Fibroblast of the aortic adventitia (primary cell): ENCODE results near the gene GPAT2. TPM values are rescaled to one million over a fixed set of nuclear protein-coding genes. Genes with fewer than 3 reads are reported as not detected.
A peak's percentile ranks its signal among the peaks of the same experiment; 100 is the strongest.
"Not testable (repeated sequence)": the region's sequence is repeated elsewhere in the genome, so short reads cannot be mapped to it uniquely, and the experiment has no call there.

Experiments
- DNase-seq: peaks from one replicate; pipeline ENCODE4 v3.0.0-alpha.2; 2010; ENCODE audit warnings: low read depth
- H3K4me3 ChIP-seq: 2 replicates; pipeline ENCODE4 v1.5.1; 2011; ENCODE audit warnings: low read depth, mild to moderate bottlenecking, control low read depth, low read length, moderate library complexity
- total RNA-seq: library from RNA; depleted of rRNA; stranded (reverse); fragments of >200 nt; gene quantifications from 2 replicates; pipeline ENCODE4 v1.2.3, GENCODE V29; 2012; ENCODE audit warnings: low replicate concordance
- TF ChIP-seq, protein P1 (sequence below): IDR thresholded peaks from 2 replicates; pipeline ENCODE4 v1.5.1; 2011; ENCODE audit warnings: mild to moderate bottlenecking, low read length, control low read depth, inconsistent platforms; ENCODE audit not compliant: insufficient read depth

The GPAT2 gene
- total RNA-seq, 1 donor, result 10.2 TPM

DNA sequence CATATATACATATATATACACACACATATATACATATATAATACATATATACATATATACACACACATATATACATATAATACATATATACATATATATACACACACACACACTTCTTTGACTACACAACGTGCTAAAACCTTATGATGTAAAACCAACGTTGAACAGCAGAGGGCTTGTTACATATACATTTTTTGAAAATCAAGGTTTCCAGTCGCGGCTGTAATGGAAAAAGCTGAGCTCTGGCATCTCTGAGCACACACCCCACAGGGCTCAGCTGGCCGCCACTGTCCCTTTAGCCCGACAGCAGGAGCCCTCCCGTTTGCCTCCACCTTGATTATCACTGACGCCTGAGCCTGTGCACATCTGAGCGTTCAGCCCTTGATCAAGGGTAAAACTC is 719 bp downstream of the GPAT2 start:
- DNase-seq, H3K4me3 ChIP-seq: not testable (repeated sequence)

DNA sequence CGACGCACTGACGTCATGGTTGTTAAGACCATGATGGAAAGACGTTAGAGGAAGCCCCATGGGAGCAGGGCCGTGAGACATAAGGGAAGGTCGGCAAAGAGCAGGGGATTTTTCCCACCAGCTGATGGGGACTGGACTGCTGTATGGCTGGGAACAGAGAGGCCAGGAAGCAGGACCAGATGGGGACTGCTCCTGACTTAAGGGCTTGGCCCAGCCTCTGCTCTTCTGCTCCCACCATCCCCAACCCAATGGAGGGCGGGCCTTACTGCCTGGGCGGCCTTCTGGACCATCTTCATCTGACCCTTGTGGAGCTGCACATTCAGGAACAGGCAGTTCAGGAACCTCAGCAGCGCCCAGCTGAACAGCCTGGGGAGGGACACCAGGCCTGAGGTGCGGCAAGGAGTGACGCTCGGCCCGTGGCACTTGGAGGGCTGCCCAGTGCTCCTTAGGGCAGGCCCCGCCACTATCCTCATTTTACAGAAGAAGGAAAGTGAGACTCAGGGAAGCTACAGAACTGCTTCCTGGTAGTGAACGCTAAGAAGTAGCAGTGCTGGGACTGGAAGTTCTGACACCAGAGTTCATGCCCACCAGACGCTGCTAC is 6.9 kb downstream of the GPAT2 start:
- not testable (repeated sequence) for DNase-seq, H3K4me3 ChIP-seq

DNA sequence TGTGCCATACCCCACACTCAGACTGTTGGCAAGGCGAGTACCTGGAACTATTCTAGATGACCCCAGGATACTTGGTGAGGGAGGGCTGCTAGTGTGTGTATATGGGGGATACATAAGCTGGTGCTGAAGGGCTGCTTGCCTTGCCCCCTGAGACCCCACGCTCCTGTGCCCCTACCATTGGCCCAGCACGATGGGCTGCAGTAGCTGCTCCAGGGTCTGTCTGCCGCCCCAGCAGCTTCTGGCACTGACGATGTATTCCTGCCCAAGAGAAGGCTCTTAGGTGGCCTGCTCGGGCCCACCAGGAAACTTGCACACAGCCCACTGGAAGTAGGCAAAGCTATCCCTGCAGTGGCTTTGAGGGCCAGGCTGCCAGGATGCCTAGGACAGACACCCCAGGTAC is 9.0 kb downstream of the GPAT2 start:
- not testable (repeated sequence) for DNase-seq, H3K4me3 ChIP-seq

DNA sequence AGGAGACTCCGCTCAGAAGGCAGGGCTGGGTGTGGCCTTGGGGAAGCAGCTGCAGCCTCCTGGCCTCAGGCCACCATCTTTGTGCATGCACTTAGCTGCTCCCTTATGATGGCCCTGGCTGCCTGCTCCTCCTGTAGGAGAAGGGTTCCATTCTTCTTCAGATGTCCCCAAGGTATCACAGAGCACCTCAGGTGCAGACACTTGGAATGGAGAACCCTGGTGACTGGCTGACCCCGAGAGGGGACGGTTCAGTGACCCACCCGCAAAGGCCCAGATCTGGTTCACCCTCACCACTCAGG is 9.6 kb downstream of the GPAT2 start:
- H3K4me3 ChIP-seq, result no peak overlapping the region
- TF ChIP-seq, protein P1, sequence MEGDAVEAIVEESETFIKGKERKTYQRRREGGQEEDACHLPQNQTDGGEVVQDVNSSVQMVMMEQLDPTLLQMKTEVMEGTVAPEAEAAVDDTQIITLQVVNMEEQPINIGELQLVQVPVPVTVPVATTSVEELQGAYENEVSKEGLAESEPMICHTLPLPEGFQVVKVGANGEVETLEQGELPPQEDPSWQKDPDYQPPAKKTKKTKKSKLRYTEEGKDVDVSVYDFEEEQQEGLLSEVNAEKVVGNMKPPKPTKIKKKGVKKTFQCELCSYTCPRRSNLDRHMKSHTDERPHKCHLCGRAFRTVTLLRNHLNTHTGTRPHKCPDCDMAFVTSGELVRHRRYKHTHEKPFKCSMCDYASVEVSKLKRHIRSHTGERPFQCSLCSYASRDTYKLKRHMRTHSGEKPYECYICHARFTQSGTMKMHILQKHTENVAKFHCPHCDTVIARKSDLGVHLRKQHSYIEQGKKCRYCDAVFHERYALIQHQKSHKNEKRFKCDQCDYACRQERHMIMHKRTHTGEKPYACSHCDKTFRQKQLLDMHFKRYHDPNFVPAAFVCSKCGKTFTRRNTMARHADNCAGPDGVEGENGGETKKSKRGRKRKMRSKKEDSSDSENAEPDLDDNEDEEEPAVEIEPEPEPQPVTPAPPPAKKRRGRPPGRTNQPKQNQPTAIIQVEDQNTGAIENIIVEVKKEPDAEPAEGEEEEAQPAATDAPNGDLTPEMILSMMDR, result no peak
- peak; percentile 12 for DNase-seq

DNA sequence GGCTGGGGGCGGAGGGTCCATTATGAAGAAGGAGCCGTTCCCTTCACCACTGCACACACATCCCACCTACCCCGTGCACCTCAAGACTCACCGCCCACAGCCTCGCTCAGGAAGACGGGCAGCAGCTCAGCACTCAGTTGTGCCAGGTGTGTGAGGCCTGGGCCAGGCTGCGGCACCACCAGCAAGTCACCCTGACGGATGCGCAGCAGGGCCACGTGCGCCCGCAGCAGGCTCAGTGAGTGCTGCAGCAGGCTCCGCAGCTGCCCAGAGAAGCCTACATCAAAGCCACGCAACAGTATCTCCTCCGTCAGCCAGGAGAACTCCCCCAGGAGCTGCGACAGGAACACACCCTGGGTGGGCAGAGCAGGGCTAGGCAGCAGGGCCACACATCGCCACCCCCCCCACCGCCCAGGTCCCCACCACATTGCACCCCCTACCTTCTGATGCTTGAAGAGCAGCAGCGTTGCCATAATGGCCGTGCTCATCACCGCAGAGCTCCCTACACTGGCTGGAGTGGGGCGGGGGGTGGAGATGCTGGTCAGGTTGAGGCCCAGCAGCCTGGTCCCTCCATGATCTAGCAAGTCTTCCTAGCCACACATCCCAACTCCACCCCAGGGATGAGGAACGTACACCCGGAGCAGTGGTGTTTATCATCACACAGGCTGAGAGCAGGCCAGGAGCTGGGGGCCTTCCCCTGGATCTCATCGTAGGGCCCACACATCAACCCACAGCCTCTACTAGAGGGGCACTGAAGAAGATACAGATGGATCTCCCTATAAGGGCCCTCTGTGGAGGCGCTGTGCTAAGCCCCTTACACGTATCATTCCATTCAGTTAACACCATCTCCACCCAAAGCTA is 10.2 kb downstream of the GPAT2 start:
- DNase-seq, result no peak
- TF ChIP-seq, protein P1, result no peak
- no peak overlapping the region for H3K4me3 ChIP-seq

DNA sequence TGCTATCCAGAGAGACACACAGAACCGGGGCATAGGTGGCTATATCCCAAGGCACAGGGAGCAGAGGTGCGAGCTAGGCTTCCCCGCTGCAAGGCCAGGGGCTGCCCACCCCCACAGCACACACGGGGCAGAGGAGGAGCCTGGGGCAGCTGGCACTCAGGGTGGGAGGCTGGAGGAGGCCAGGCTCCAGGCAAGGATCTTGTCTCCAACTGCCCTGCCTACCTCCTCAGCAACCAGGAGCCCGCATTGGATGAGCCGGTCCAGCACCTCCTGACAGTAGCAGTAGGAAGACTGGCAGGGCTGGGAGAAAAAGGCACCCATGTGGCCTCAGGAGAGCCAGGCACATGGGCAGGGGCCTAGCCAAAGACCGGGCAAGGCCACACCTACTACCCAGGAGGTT is 11.0 kb downstream of the GPAT2 start:
- not testable (repeated sequence) for DNase-seq

DNA sequence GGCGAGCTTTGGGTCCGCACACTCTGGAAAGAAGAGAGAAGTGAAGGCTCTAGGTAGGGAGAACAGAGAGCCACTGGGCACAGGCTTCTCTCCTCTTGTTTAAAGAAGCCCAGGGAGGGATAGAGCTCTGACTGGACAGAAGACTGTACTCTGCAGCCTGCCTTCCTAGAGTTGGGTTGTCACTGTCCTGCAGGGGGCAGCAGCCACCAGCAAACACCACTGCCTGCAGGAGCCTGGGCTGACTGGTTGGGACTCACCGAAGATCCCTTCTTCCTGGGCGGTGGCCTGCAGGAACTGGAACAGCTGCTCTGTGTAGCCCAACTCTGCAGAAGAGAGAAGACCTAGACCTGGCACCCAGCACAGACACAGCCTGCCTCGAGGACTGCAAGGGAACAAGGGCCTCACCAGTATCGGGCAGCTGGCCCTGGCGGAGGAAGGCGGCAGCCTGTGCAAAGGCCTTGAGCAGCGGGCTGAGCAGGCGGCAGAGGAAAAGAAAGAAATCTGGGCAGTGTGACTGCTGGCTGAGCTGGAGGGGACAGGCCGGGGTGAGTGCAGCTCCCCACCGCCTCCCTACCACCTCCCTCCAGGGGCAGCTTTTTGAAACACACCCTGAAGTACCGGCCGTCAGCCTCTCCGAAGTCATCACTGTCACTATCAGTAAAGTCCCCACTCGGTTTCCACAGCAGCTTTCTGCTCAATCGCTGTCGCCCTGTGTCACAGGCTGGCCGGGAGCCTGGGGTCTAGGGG is 11.8 kb downstream of the GPAT2 start:
- not testable (repeated sequence) for H3K4me3 ChIP-seq
- DNase-seq, result peak; percentile 78
- TF ChIP-seq, protein P1, result peak; percentile 82

More for the DNA sequence above, 11.0 kb downstream of the GPAT2 start:
- not testable (repeated sequence) for H3K4me3 ChIP-seq

DNA sequence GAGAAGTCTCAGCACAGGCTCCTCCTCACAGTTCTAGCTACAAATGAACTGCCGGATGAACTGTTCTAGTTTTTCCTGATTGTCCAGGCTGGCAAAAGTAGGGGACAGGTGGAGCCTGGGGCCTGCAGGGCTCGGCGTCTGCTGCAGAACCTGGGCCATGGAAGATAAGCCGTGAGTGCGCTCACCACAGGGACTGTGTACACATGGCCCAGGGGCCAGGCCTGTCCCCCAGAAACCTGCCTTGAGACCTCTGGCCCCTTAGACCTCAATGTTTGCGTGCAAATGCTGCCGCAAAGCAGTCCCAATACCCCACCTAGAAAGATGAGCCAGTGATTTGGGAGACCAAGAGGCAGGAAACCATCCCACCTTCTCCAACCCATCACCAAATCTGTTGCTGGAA is 12.6 kb downstream of the GPAT2 start:
- not testable (repeated sequence) for H3K4me3 ChIP-seq, DNase-seq

DNA sequence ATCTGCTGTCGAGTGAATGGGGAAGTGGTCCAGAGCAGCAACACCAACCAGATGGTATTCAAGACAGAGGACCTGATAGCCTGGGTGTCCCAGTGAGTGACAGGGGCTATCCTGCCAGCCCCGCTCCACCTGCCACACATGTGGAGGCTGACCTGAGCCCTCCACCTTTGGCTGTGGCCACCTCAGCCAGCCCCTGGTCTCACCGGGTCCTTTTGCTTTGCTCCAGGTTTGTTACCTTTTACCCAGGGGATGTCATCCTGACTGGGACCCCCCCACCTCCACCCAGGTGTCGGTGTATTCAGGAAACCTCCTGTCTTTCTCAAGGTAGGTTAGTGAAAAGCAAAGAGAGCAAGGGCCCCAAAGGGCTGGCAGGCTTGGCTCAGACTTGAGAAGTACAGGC is 13.6 kb downstream of the GPAT2 start:
- DNase-seq, H3K4me3 ChIP-seq: not testable (repeated sequence)

DNA sequence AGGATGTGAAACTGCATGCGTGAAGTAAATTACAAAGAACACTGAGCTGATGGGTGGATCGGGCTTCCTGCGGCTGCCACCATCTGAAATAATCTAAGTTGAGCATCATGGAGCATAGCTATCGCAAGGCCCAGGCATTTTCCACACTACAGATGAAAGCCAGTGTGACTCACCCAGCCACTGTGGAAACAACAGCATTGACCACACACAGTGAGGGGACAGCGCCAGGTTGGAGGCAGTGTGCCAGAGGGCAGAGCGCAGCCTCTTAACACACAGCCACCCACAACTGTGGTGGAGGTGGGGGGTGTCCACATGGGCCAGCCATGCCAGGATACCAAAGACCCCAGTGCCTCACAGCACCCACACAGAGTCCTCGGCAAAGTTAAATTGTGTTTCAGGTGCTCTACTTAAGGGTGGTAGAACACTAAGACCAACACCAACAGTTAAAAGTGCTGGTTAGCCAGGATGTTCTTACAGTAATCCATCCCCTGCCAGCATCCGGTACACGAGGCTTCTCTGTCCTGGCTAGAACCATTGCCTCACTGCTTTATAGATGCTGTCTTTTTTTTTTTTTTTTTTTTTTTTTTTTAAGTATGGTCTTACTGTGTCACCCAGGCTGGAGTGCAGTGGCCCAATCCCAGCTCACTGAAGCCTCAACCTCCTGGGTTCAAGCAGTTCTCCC is 14.7 kb downstream of the GPAT2 start:
- H3K4me3 ChIP-seq, DNase-seq: not testable (repeated sequence)

DNA sequence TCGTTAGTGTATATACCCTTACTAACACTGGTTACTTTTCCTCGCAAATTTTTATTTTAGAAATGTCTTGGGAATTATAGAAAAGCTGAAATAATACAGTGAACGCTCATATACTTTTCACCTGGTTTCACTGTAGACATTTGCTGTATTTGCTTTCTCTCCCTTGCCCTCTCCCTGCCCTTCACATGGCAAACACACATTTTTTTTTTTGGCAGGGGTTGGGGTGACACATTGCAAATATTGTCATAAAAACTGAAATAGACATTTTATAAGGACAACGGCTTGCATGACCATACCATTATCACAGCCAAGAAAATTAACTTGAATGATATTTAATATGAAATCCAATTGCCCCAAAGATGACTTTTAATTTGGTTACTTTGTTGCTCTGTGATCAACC is 18.4 kb downstream of the GPAT2 start:
- H3K4me3 ChIP-seq, DNase-seq: not testable (repeated sequence)

DNA sequence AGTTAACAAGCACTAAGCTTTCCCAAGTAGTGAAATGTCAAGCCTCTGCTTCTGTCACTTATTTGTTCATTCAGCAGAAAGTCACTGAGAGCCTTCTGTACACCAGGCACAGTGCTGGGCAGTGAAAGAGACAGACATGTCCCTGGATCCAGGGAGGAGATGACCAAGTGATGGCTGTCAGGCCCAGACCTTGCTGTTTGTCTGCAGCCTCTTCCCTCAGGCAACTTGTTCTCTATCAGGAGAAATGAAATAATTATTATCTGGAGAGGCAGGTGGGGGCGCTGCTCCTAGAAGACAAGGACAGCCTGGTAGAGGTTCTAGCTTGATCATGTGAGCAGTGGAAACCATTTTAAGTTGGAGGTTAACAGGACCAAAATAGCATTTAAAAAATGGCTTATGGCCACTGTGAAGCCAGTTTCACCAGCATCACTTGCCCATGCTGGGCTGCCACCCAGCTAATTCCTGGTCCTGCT is 21.9 kb downstream of the GPAT2 start:
- H3K4me3 ChIP-seq, DNase-seq: not testable (repeated sequence)

DNA sequence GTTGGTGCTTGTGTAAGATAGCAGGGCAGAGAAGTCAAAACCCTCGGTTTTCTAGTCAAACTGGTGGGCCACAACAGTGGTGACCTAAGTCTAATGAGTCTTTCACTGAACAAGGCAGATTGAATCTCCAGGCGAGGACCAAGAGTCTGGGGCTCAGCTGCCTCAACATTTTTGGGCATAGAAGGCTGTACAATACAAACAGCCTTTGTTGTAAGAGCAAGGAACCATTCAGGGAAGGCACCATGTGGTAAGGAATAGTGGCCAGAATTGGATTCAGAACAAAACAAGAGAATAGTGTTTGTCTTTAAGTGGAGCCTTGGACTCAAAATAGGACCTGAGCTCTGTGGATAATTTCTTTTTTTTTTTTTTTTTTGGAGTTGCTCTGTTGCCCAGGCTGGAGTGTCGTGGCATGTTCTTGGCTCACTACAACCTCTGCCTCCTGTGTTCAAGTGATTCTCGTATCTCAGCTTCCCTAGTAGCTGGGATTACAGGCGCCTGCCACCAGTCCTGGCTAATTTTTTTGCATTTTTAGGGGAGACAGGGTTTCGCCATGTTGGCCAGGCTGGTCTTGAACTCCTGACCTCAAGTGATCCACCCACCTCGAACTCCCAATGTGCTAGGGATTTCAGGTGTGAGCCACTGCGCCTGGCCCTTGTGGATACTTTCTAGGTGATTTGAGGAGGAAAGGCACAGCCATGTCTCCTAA is 22.5 kb downstream of the GPAT2 start:
- DNase-seq, H3K4me3 ChIP-seq: not testable (repeated sequence)
